H1 (cell line): ENCODE data around the gene FAM120B. TPM values are rescaled to one million over a fixed set of nuclear protein-coding genes. Genes with fewer than 3 reads are reported as not detected.
A peak's percentile ranks its signal among the peaks of the same experiment; 100 is the strongest.

Source experiments
- CTCF ChIA-PET: fragments of 300-600 bp; sonication (Branson Sonifier 250); formaldehyde crosslinking; loops from one replicate; lab custom pipeline; 2021; ENCODE audit not compliant: partially characterized antibody; lab: Charles Lee
- POLR2A ChIA-PET: fragments of 300-600 bp; sonication (Branson Sonifier 250); formaldehyde crosslinking; loops from one replicate; lab custom pipeline; 2021; ENCODE audit warnings: inconsistent platforms; ENCODE audit not compliant: partially characterized antibody; lab: Charles Lee
- DNase-seq, 2 experiments: peaks; one replicate each; pipeline versions ENCODE4 v3.0.0 to v3.0.0-alpha.2; 2010 to 2022; ENCODE audit warnings: low spot score in 2 of 2, low read depth in 1 of 2, mixed read lengths in 1 of 2
- FAIRE-seq: peaks from 2 replicates; lab custom pipeline; 2011; peaks lifted over from hg19 to GRCh38; lab: Jason Lieb, UNC
- H2AFZ ChIP-seq: 2 replicates; pipeline ENCODE4 v1.8.1; 2012; ENCODE audit warnings: low read length, inconsistent platforms
- H2AK5ac ChIP-seq: 2 replicates; pipeline ENCODE4 v1.6.1; 2013; ENCODE audit warnings: low read depth, low read length
- H2BK120ac ChIP-seq: replicated peaks from 2 replicates; pipeline ENCODE3; 2013; ENCODE audit warnings: low read depth, low read length, inconsistent platforms
- H2BK12ac ChIP-seq: 2 replicates; pipeline ENCODE4 v1.6.1; 2013; ENCODE audit warnings: low read depth, low read length
- H2BK15ac ChIP-seq: 2 replicates; pipeline ENCODE4 v1.6.1; 2013; ENCODE audit warnings: low read length
- H2BK20ac ChIP-seq: 2 replicates; pipeline ENCODE4 v1.6.1; 2013; ENCODE audit warnings: low read length
- H2BK5ac ChIP-seq: 2 replicates; pipeline ENCODE4 v1.6.1; 2013; ENCODE audit warnings: low read depth, low read length
- H3K14ac ChIP-seq: 2 replicates; pipeline ENCODE4 v1.6.1; 2013; ENCODE audit warnings: inconsistent platforms; ENCODE audit not compliant: insufficient read length
- H3K18ac ChIP-seq: 2 replicates; pipeline ENCODE4 v1.6.1; 2013; ENCODE audit warnings: low read length; ENCODE audit errors: extremely low read depth
- H3K23ac ChIP-seq: 2 replicates; pipeline ENCODE4 v1.6.1; 2013; ENCODE audit warnings: inconsistent platforms; ENCODE audit not compliant: insufficient read length
- H3K23me2 ChIP-seq: 2 replicates; pipeline ENCODE4 v1.6.1; 2013; ENCODE audit warnings: low read depth, low read length
- H3K27ac ChIP-seq: 2 replicates; pipeline ENCODE4 v1.6.1; 2011; ENCODE audit warnings: low read depth, low read length, inconsistent platforms
- H3K27me3 ChIP-seq, 4 experiments: replicated peaks in 1 of 4; 1 replicate in 1 of 4; 2 replicates in 3 of 4; pipeline versions ENCODE4 v1.6.1 to v1.8.1; 2011 to 2013; ENCODE audit warnings: low read length in 3 of 4, mild to moderate bottlenecking in 3 of 4, inconsistent platforms in 2 of 4, mixed read lengths in 2 of 4, moderate library complexity in 1 of 4; ENCODE audit not compliant: control insufficient read depth in 3 of 4, insufficient read depth in 3 of 4; ENCODE audit errors: extremely low read depth in 1 of 4
- H3K36me3 ChIP-seq, 4 experiments: 2 replicates each; pipeline versions ENCODE4 v1.6.1 to v1.8.1; 2011 to 2013; ENCODE audit warnings: mild to moderate bottlenecking in 4 of 4, low read length in 3 of 4, moderate library complexity in 2 of 4, control low read depth in 1 of 4, inconsistent platforms in 1 of 4; ENCODE audit not compliant: insufficient read depth in 4 of 4, control insufficient read depth in 2 of 4
- H3K4ac ChIP-seq: replicated peaks from 2 replicates; pipeline ENCODE3; 2013; ENCODE audit warnings: low read length, low read depth, mixed read lengths, inconsistent platforms; ENCODE audit not compliant: insufficient read length
- H3K4me1 ChIP-seq, 4 experiments: replicated peaks in 1 of 4; 1 replicate in 1 of 4; 2 replicates in 3 of 4; pipeline versions ENCODE4 v1.6.1 to v1.8.1; 2011 to 2013; ENCODE audit warnings: low read length in 3 of 4, inconsistent platforms in 2 of 4, mixed read lengths in 1 of 4; ENCODE audit not compliant: insufficient read depth in 4 of 4, control insufficient read depth in 3 of 4
- H3K4me2 ChIP-seq, 2 experiments: 2 replicates each; pipeline versions ENCODE4 v1.6.1 to v1.8.1; 2011 to 2013; ENCODE audit warnings: low read depth in 2 of 2, low read length in 2 of 2, control low read depth in 1 of 2, inconsistent platforms in 1 of 2, mild to moderate bottlenecking in 1 of 2; ENCODE audit not compliant: insufficient read depth in 1 of 2
- H3K4me3 ChIP-seq, 4 experiments: fragments of 200-600, 300-600 bp in 1 of 4; sonication (generic), shearing (Covaris generic), sonication (Bioruptor Twin) in 1 of 4; 2 replicates each; pipeline versions ENCODE4 v1.5.1 to v1.8.1; 2011 to 2016; ENCODE audit warnings: low read length in 4 of 4, low read depth in 3 of 4, control low read depth in 2 of 4, inconsistent platforms in 2 of 4, mild to moderate bottlenecking in 2 of 4, mixed read lengths in 1 of 4, moderate library complexity in 1 of 4; ENCODE audit not compliant: insufficient read depth in 2 of 4; ENCODE audit errors: extremely low read depth in 1 of 4
- H3K56ac ChIP-seq: replicated peaks from 2 replicates; pipeline ENCODE3; 2013; ENCODE audit warnings: low read depth, mild to moderate bottlenecking, mixed read lengths, low read length, inconsistent platforms; ENCODE audit not compliant: insufficient read length
- H3K79me1 ChIP-seq: 2 replicates; pipeline ENCODE4 v1.6.1; 2013; ENCODE audit warnings: low read depth, low read length, control low read depth
- H3K79me2 ChIP-seq, 2 experiments: 2 replicates each; pipeline versions ENCODE4 v1.6.1 to v1.8.1; 2012 to 2013; ENCODE audit warnings: low read length in 2 of 2, mild to moderate bottlenecking in 2 of 2, inconsistent platforms in 1 of 2; ENCODE audit not compliant: insufficient read depth in 2 of 2, control insufficient read depth in 1 of 2
- H3K9ac ChIP-seq, 4 experiments: replicated peaks in 1 of 4; 1 replicate in 1 of 4; 2 replicates in 3 of 4; pipeline versions ENCODE4 v1.6.1 to v1.8.1; 2011 to 2013; ENCODE audit warnings: low read depth in 3 of 4, low read length in 3 of 4, control low read depth in 2 of 4, mild to moderate bottlenecking in 2 of 4, moderate library complexity in 2 of 4, inconsistent platforms in 1 of 4; ENCODE audit errors: extremely low read depth in 1 of 4
- H3K9me3 ChIP-seq, 2 experiments: 2 replicates each; pipeline versions ENCODE4 v1.6.1 to v1.8.1; 2012 to 2013; ENCODE audit warnings: mild to moderate bottlenecking in 2 of 2, moderate library complexity in 2 of 2, control low read depth in 1 of 2, inconsistent platforms in 1 of 2, low read depth in 1 of 2, low read length in 1 of 2, mixed read lengths in 1 of 2; ENCODE audit not compliant: insufficient read depth in 2 of 2
- H4K20me1 ChIP-seq, 2 experiments: replicated peaks in 1 of 2; 2 replicates each; pipeline versions ENCODE3 to v1.8.1; 2011 to 2013; ENCODE audit warnings: inconsistent platforms in 2 of 2, low read length in 2 of 2, mild to moderate bottlenecking in 1 of 2; ENCODE audit not compliant: insufficient read depth in 2 of 2, control insufficient read depth in 1 of 2
- H4K5ac ChIP-seq: 2 replicates; pipeline ENCODE4 v1.6.1; 2013; ENCODE audit warnings: low read length, low read depth, mixed read lengths, inconsistent platforms; ENCODE audit not compliant: insufficient read length
- H4K8ac ChIP-seq: 2 replicates; pipeline ENCODE4 v1.8.0; 2013; ENCODE audit warnings: mild to moderate bottlenecking, moderate library complexity, low read length, inconsistent platforms; ENCODE audit not compliant: insufficient read depth; ENCODE audit errors: extremely low read depth
- H4K91ac ChIP-seq: replicated peaks from 2 replicates; pipeline ENCODE3; 2013; ENCODE audit warnings: low read length, mixed read lengths, inconsistent platforms; ENCODE audit not compliant: insufficient read length
- BCL11A ChIP-seq, 2 experiments: IDR thresholded peaks; one replicate each; pipeline ENCODE4 v1.6.1; 2011; ENCODE audit warnings: low read depth in 2 of 2, low read length in 2 of 2, mild to moderate bottlenecking in 2 of 2
- CBX8 ChIP-seq: fragments of 300-800, 300-1000 bp; sonication (generic); IDR thresholded peaks from 2 replicates; pipeline ENCODE4 v1.7.1; 2016; ENCODE audit warnings: low read depth, low read length, borderline replicate concordance
- HDAC2 ChIP-seq, 2 experiments: fragments of 300-600 bp in 1 of 2; sonication (generic) in 1 of 2; IDR thresholded peaks; 2 replicates each; pipeline ENCODE4 v1.6.1; 2011 to 2012; ENCODE audit warnings: low read depth in 2 of 2, low read length in 2 of 2, mild to moderate bottlenecking in 2 of 2, moderate library complexity in 2 of 2, borderline replicate concordance in 1 of 2, inconsistent platforms in 1 of 2
- SIRT6 ChIP-seq: IDR thresholded peaks from one replicate; pipeline ENCODE4 v1.7.1; 2012; ENCODE audit warnings: low read length, inconsistent platforms
- TCF12 ChIP-seq: IDR thresholded peaks from 2 replicates; pipeline ENCODE4 v1.6.1; 2011; ENCODE audit warnings: low read depth, mild to moderate bottlenecking, low read length
- WGBS, 2 experiments: shearing (Covaris generic) in 1 of 2; methylation state at CpG; one replicate each; pipeline versions ENCODE4 v1.1.6 to v1.1.7; 2013 to 2015; ENCODE audit warnings: low lambda C conversion rate in 2 of 2, mixed read lengths in 2 of 2, inconsistent platforms in 1 of 2, low coverage in 1 of 2, missing lambda C conversion rate in 1 of 2; ENCODE audit not compliant: insufficient replicate concordance in 2 of 2, insufficient coverage in 1 of 2, insufficient read length in 1 of 2; ENCODE audit errors: extremely low coverage in 1 of 2, missing lambda C conversion rate in 1 of 2; 5-methylcytosine and 5-hydroxymethylcytosine counted together
- polyA plus RNA-seq, 7 experiments: library from polyadenylated mRNA; depleted of rRNA in 3 of 7; stranded (reverse) in 5 of 7; unstranded in 2 of 7; fragments of >200 nt in 5 of 7; fragments of 200-250 nt in 2 of 7; gene quantifications; 1 replicate in 5 of 7; 2 replicates in 1 of 7; 4 replicates in 1 of 7; pipeline versions ENCODE4 v1.2.1 to v1.2.3, GENCODE V29; 2011 to 2013; ENCODE audit warnings: missing spikeins in 2 of 7, mixed read lengths in 2 of 7
- total RNA-seq: library from RNA; stranded (reverse); fragmentation: NEBNext Ultra II Directional; extraction: Animal tissue kit (Norgen Biotek cat#: 25700); gene quantifications from 2 replicates; pipeline ENCODE4 v1.2.1, GENCODE V29; 2021
- TF ChIP-seq, protein P1 (sequence below): IDR thresholded peaks from 2 replicates; pipeline ENCODE4 v1.6.1; 2012; ENCODE audit warnings: low read length, inconsistent platforms

Gene FAM120B
- total and polyA plus RNA-seq, 2 of the 8 experiments (the other 6 are each of a cell fraction or from before 2014, with no cell fraction given): 5.1 to 12.5 TPM

DNA sequence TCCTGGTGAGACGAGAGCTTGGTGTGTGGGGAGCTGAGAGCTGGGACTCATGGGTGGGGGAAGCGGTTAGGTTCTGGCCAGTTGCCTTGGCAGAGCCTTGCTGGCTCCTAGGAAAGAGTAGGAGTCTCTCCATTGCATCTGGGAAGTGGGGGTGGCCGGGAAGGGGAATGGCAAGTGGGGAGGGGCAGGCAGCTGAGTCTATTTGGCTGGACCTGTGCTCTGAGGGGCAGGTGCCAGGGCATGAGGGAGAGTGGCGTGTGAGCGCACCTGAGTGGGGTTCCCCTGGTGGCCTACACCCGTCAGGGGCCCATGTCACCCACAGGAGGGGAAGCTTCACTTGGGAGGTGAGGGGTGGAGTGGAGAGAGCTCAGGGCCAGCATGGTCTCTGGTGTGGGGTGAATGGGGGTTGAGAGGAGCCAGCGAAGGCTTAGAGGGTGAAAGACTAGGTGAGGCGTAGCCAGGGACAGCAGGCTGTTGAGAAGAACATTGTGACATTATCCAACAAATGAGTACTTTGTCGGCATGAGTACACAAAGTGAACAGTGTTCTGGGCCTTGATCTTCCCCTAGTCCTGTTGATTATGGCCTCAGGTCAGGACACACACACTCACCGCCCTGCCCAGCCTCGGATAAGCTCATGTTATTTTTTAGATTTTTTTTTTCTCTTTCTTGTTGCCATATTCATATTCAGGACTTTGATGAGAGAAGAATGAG, 59.8 kb downstream of the FAM120B start:
- TF ChIP-seq CBX8 (no peak), TCF12 (no peak), HDAC2 (IDR thresholded peaks at IDR 0.05; ENCODE audit: borderline replicate concordance in 1 of 2, low read depth in 2 of 2, low read length in 2 of 2) (no peak), SIRT6 (no peak), BCL11A (IDR thresholded peaks at IDR 0.05; ENCODE audit: low read depth in 2 of 2, low read length in 2 of 2) (no peak)
- TF ChIP-seq, protein P1, sequence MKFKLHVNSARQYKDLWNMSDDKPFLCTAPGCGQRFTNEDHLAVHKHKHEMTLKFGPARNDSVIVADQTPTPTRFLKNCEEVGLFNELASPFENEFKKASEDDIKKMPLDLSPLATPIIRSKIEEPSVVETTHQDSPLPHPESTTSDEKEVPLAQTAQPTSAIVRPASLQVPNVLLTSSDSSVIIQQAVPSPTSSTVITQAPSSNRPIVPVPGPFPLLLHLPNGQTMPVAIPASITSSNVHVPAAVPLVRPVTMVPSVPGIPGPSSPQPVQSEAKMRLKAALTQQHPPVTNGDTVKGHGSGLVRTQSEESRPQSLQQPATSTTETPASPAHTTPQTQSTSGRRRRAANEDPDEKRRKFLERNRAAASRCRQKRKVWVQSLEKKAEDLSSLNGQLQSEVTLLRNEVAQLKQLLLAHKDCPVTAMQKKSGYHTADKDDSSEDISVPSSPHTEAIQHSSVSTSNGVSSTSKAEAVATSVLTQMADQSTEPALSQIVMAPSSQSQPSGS: no peak
- no peak overlapping the region for H3K9ac ChIP-seq
- H3K23me2 ChIP-seq: no peaks in the 10 kb centered on the region
- POLR2A ChIA-PET: no interaction called here
- no peak overlapping the region for H3K4ac ChIP-seq
- no peaks in the 10 kb centered on the region for H3K79me2 ChIP-seq
- DNase-seq (no peak), FAIRE-seq (no peak)
- H3K27ac ChIP-seq: no peak overlapping the region
- no peak overlapping the region for H3K56ac ChIP-seq
- H3K18ac ChIP-seq: no peak overlapping the region
- H3K79me1 ChIP-seq: no peaks in the 10 kb centered on the region
- no peaks in the 10 kb centered on the region; a peak in 1 of 8 replicates for H3K36me3 ChIP-seq
- 94% methylated on average over 8 of the region's 11 CpGs; no CpG with 5 or more reads in 1 of the 2 experiments for WGBS, 2 experiments
- CTCF ChIA-PET: interaction anchor here (0.7 to 1.7 kb wide), 2 partner anchors 16 to 18 kb away, joined by 3 to 4 read pairs; no protein-coding TSS in a partner anchor
- H3K14ac ChIP-seq: no peak overlapping the region
- H2BK5ac ChIP-seq: no peak overlapping the region
- H4K20me1 ChIP-seq: no peaks in the 10 kb centered on the region
- H3K9me3 ChIP-seq: no peaks in the 10 kb centered on the region
- H4K5ac ChIP-seq: no peak overlapping the region
- H4K91ac ChIP-seq: no peak overlapping the region
- H2BK12ac ChIP-seq: no peak overlapping the region
- no peak overlapping the region for H2BK15ac ChIP-seq
- no peak overlapping the region for H2BK20ac ChIP-seq
- H2AK5ac ChIP-seq: no peak overlapping the region
- H3K4me2 ChIP-seq: no peak overlapping the region
- H3K4me3 ChIP-seq: no peak overlapping the region
- H4K8ac ChIP-seq: peak overlapping the region; percentile 72
- no peaks in the 10 kb centered on the region; a peak in 1 of 7 replicates for H3K4me1 ChIP-seq
- no peak overlapping the region for H2BK120ac ChIP-seq
- H2AFZ ChIP-seq: no peak overlapping the region
- H3K23ac ChIP-seq: no peak overlapping the region
- H3K27me3 ChIP-seq: no peaks in the 10 kb centered on the region
